ENCODE results near the gene L3MBTL4.
"Not testable (repeated sequence)": the region's sequence is repeated elsewhere in the genome, so short reads cannot be mapped to it uniquely, and the experiment has no call there.

L3MBTL4 gene

DNA sequence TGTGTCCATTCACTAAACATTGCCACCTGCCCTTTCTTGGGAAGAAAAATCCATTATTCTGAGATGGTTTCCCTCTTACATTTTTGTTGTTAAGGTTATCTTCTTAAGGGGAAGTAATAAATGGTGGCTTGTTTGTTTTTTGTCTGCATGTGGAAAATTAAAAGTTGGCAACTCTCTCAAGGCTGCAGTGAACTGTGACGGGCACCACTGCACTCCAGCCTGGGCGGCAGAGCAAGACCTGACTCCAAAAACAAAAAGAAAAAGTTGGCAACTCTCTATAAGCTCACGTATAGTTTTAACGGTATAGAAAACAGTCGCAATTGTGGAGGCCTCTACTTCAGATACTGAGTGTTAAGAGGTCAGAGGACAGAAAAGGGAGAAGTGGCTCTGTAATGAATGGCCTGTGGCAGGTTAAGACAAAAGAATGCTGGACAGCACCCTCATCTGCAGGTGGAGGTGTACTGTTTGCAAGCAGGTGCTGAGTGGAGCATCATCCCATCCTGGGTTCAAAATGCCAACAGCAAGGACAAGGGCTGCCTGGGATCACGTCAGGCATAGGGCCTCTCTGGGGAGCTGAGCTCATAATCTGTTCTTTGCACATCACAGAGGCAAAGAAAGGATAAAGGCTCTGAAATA lies 16.7 kb downstream of the L3MBTL4 start:
- no peak for DNase-seq (ENCODE audit: extremely low read depth, low read depth)
- no peak overlapping the region for H3K4me3 ChIP-seq (replicated peaks; ENCODE audit: low read depth, low read length)
- no peak for TF ChIP-seq CTCF (IDR thresholded peaks at IDR 0.05; ENCODE audit: low read depth, low read length, missing control alignments)

DNA sequence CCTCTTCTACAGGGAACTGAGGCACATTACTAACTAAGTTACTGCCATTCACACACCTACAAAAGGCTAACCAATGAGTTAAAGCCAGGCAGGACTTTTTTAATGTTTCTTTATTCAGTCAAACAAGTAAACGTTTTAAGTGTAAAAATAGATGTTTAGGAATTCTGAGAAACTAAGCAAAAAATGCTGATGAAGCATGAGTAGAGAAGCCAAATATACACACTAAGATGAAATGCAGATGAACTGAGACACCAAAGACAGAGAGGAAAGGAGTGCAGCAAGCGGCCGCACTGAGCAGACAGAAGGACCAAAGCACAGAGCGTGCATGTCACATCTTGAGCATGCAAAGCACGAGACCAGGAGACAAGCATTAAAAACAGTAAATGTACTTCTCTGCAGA lies 17.9 kb downstream of the L3MBTL4 start:
- TF ChIP-seq CTCF (IDR thresholded peaks at IDR 0.05; ENCODE audit: low read depth, low read length, missing control alignments), result no peak
- no peak for DNase-seq (ENCODE audit: extremely low read depth, low read depth)
- no peak overlapping the region for H3K4me3 ChIP-seq (replicated peaks; ENCODE audit: low read depth, low read length)

- DNase-seq (ENCODE audit: extremely low read depth, low read depth), result no peak
- H3K4me3 ChIP-seq (replicated peaks; ENCODE audit: low read depth, low read length), result no peak overlapping the region
These were observed 18.4 kb downstream of the L3MBTL4 start for GRCh38 chr18:6396276-6396675.

DNA sequence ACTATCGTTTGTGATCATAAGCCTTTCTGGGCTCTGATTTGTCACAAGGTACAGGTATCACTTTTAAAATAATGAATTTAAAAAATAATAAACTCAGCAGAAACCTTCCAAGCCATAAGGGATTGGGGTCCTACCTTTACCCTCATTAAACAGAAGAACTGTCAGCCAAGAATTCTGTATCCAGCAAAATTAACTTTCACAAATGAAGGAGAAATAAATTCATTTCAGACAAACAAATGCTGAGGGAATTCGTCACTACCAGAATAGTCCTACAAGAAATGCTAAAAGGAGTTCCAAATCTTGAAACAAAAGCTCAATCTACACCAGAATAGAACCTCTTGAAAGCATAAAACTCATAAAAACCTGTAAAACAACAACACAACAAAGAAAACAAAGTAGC lies 25.7 kb downstream of the L3MBTL4 start:
- H3K4me3 ChIP-seq (replicated peaks; ENCODE audit: low read depth, low read length), result no peak overlapping the region
- no peak for TF ChIP-seq CTCF (IDR thresholded peaks at IDR 0.05; ENCODE audit: low read depth, low read length, missing control alignments)
- no peak for DNase-seq (ENCODE audit: extremely low read depth, low read depth)

More at GRCh38 chr18:6396276-6396675, 18.4 kb downstream of the L3MBTL4 start:
- no peak for TF ChIP-seq CTCF (IDR thresholded peaks at IDR 0.05; ENCODE audit: low read depth, low read length, missing control alignments)

GRCh38 chr18:6382963-6383362 lies 31.7 kb downstream of the L3MBTL4 start:
- no peak overlapping the region for H3K4me3 ChIP-seq (replicated peaks; ENCODE audit: low read depth, low read length)
- TF ChIP-seq CTCF (IDR thresholded peaks at IDR 0.05; ENCODE audit: low read depth, low read length, missing control alignments), result no peak

GRCh38 chr18:6377473-6377872 lies 37.2 kb downstream of the L3MBTL4 start:
- not testable (repeated sequence) for DNase-seq (ENCODE audit: extremely low read depth, low read depth); H3K4me3 ChIP-seq (replicated peaks; ENCODE audit: low read depth, low read length)

More at GRCh38 chr18:6382963-6383362, 31.7 kb downstream of the L3MBTL4 start:
- no peak for DNase-seq (ENCODE audit: extremely low read depth, low read depth)

DNA sequence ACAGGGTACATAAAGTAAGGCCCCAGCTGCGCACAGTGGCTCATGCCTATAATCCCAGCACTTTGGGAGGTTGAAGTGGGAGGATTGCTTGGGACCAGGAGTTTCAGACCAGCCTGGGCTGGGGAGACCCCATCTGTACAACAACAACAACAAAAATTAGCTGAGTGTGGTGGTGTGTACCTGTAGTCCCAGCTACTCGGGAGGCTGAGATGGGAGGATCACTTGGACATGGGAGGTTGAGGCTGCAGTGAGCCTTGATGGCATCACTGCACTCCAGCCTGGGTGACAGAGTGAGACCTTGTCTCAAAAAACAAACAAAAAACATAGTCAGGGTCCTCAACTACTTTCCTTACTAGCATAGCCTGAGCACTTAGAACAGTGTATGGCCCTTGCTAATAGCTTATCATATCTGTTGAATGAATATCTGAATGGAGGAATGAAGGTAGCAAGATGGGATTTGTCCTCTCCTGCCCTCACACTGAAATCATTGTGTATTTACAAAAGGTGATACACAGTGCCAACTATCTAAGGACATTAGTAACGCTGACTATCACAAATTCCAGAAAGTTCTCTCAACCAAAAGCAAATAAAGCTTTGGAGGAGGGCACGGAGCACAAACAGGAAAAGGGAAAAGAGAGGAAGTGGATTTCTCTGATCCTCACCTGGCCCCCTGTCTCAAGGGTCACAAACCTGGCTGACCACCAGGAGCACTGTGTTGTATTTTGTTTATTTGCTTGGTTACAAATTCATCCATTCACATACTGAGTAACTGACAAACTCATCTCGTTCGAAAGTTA lies 38.1 kb downstream of the L3MBTL4 start:
- no peak for TF ChIP-seq CTCF (IDR thresholded peaks at IDR 0.05; ENCODE audit: low read depth, low read length, missing control alignments)
- H3K4me3 ChIP-seq (replicated peaks; ENCODE audit: low read depth, low read length), result no peak overlapping the region
- no peak for DNase-seq (ENCODE audit: extremely low read depth, low read depth)
